HFF-Myc (cell line): Measurements from ENCODE around the gene THAP12.

Source experiments
- DNase-seq: peaks from one replicate; pipeline ENCODE4 v3.0.0-alpha.2; 2011; ENCODE audit warnings: low read depth; ENCODE audit errors: extremely low read depth
- H3K4me3 ChIP-seq: replicated peaks from 2 replicates; pipeline ENCODE4 v1.5.1; 2011; ENCODE audit warnings: low read depth, mild to moderate bottlenecking, control low read depth, low read length
- TF ChIP-seq, protein P1 (sequence below): IDR thresholded peaks from 2 replicates; pipeline ENCODE4 v1.5.1; 2012; ENCODE audit warnings: mild to moderate bottlenecking, low read depth, low read length, control low read depth; ENCODE audit errors: missing control alignments

The THAP12 gene

DNA sequence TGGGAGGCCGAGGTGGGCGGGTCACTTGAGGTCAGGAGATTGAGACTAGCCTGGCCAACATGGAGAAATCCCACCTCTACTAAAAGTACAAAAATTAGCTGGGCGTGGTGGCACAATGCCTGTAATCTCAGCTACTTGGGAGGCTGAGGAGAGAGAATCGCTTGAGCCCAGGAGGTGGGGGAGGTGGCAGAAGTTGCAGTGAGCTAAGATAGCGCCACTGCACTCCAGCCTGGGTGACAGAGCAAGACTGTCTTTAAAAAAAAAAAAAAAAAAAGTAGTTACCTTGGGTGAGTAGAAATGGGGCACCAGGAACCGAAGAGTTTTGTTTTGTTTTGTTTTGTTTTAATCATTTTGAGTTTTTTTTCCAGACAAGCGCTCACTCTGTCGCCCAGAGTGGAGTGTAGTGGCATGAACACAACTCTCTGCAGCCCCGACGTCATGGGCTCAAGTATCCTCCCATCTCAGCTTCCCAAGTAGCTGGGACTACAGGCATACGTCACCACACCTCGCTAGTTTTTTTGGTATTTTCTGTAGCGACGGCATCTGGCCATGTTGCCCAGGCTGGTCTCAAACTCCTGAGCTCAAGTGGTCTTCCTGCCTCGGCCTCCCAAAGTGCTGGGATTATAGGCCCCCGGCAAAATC, 15.8 kb downstream of the THAP12 start:
- DNase-seq: no peak
- no peak overlapping the region for H3K4me3 ChIP-seq
- TF ChIP-seq, protein P1, sequence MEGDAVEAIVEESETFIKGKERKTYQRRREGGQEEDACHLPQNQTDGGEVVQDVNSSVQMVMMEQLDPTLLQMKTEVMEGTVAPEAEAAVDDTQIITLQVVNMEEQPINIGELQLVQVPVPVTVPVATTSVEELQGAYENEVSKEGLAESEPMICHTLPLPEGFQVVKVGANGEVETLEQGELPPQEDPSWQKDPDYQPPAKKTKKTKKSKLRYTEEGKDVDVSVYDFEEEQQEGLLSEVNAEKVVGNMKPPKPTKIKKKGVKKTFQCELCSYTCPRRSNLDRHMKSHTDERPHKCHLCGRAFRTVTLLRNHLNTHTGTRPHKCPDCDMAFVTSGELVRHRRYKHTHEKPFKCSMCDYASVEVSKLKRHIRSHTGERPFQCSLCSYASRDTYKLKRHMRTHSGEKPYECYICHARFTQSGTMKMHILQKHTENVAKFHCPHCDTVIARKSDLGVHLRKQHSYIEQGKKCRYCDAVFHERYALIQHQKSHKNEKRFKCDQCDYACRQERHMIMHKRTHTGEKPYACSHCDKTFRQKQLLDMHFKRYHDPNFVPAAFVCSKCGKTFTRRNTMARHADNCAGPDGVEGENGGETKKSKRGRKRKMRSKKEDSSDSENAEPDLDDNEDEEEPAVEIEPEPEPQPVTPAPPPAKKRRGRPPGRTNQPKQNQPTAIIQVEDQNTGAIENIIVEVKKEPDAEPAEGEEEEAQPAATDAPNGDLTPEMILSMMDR: no peak

DNA sequence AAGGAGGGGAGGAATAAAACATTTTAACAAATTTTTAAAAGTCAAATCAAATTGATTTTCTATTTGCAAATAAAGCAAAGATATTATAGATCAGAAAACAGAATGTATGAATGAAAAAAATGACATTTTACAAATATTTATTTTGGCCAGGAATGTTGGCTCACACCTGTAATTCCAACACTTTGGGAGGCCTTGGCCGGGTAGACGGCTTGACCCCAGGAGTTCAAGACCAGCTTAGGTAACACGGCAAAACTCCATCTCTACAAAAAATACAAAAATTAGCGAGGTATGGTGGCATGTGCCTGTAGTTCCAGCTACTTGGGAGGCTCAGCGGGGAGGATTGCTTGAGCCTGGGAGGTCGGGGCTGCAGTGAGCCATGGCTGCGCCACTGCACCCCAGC, 18.2 kb downstream of the THAP12 start:
- H3K4me3 ChIP-seq: no peak overlapping the region
- TF ChIP-seq, protein P1: no peak
- DNase-seq: no peak

DNA sequence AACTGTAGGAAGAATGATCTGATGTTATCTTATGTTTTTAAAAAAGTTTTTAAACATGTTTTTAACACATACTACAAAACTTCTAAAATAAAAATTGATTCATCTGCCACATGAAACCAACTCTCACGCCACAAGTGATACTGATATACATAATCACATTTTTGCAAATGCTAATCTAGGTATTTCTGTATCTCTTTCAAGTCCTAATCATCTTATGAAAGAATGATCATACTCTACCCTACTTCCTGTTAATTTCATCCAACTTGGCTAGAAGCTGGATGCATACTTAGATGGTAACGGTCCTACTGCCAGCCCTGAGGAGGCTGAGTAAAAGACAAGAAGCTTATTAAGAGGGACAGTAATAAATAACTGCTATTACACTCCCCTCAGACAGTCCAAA, 19.2 kb downstream of the THAP12 start:
- H3K4me3 ChIP-seq: no peak overlapping the region
- TF ChIP-seq, protein P1: no peak
- DNase-seq: no peak

DNA sequence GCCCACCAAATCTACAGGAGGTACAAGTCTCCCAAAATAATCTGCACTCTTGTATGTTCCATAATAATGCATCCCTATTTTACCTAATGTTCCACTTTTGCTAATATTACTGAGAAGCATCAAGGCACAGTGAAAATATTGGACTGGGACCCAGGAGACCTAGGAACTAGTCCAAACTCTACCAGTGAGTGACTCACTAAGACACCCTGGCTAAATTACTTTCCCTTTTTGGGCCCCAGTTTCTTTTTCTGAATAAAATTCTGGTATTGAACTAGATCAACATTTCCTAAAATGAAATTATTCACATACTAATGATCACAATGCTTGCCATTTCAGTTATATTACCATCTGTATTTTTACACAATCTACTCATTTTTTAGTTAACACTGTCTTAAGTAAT, 19.6 kb downstream of the THAP12 start:
- DNase-seq: no peak
- H3K4me3 ChIP-seq: no peak overlapping the region
- TF ChIP-seq, protein P1: no peak

DNA sequence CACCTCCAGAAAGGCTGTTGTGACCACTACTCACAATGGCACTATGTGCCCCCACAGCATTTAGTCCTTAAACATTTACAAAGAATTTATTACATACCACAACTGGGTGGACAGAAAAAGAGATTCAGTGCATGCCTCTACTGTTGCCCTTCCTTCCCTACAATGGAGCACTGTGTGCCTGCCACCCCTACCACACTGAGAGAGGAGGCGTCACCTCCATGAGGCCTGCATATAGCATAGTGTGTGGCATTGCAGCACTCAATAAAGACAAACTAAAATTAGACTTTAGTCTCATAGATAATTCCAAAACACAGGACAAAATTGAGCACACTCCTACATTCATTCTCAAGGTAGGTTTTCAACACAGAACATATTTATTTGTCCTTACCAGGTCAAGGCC, 25.8 kb downstream of the THAP12 start:
- DNase-seq: no peak
- H3K4me3 ChIP-seq: no peak overlapping the region
- TF ChIP-seq, protein P1: no peak

DNA sequence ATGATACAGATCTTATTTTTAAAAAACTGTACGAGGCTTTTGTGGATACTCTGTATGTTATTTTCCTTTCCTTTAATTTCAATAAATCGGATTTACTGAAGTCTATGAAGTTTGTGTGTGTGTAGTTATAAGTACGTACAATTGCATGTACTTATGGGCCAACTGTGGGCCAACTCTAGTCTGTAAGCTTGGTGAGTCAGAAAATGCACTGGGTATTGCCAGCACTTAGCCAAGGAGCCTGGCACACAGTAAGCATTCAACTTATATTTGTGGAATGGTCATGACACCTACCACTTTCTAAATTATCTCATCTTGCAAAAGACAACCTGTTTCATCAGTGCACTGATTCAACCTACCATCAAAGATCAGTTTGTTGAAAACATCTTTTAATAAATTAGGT, 32.6 kb downstream of the THAP12 start:
- H3K4me3 ChIP-seq: no peak overlapping the region
- DNase-seq: no peak
- TF ChIP-seq, protein P1: no peak

DNA sequence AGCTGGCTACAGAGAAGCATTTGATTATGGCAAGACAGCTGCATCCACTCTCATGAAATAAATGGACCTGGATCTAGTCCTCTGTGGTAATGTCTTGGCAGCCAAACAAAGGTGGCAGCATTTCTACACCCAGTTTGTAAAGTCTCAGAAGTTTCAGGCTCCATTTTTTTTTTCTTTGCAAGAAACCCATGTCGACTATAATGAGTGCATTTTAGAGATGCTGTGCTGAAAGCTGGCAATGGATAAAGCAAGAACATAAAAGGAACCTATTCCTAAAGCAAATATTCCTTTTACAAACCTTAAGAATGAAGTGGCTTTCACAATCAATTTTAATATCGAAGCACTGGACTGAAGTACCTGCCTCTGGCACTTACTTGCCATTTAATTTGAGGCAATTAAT, 33.5 kb downstream of the THAP12 start:
- DNase-seq: no peak
- TF ChIP-seq, protein P1: no peak
- no peak overlapping the region for H3K4me3 ChIP-seq
